Esophagus squamous epithelium (tissue), 5 donors: ENCODE data around the gene LMAN1L. TPM values are rescaled to one million over a fixed set of nuclear protein-coding genes. Genes with fewer than 3 reads are reported as not detected.
A peak's percentile ranks its signal among the peaks of the same experiment; 100 is the strongest.

Experiments
- DNase-seq: peaks from one replicate; lab custom pipeline; 2025; lab: John Stamatoyannopoulos, UW
- H3K27ac ChIP-seq, 4 donors: fragments of 200-600 bp; sonication (generic); one replicate each; pipeline ENCODE4 v1.5.1; 2016 to 2019; ENCODE audit warnings: mild to moderate bottlenecking in 1 of 4
- H3K27me3 ChIP-seq, 4 donors: fragments of 200-600 bp; sonication (generic); 1 replicate in 3 of 4; 2 replicates in 1 of 4; pipeline versions ENCODE4 v1.5.1 to v1.6.0; 2017 to 2021; ENCODE audit warnings: antibody characterized with exemption in 1 of 4
- H3K36me3 ChIP-seq, 3 donors: fragments of 200-600 bp; sonication (generic); one replicate each; pipeline ENCODE4 v1.5.1; 2016 to 2019
- H3K4me1 ChIP-seq, 3 donors: fragments of 200-600 bp; sonication (generic); one replicate each; pipeline ENCODE4 v1.5.1; 2017 to 2019
- H3K4me3 ChIP-seq, 4 donors: fragments of 200-600 bp; sonication (generic); 1 replicate in 3 of 4; 2 replicates in 1 of 4; pipeline ENCODE4 v1.5.1; 2016 to 2019; ENCODE audit warnings: mild to moderate bottlenecking in 2 of 4, moderate library complexity in 1 of 4
- H3K9me3 ChIP-seq, 3 donors: fragments of 200-600 bp; sonication (generic); one replicate each; pipeline ENCODE4 v1.5.1; 2016 to 2019
- POLR2A ChIP-seq, 4 donors: fragments of 450-650 bp; IDR thresholded peaks; one replicate each; pipeline ENCODE4 v1.6.1; 2017; ENCODE audit warnings: antibody characterized with exemption in 4 of 4, mild to moderate bottlenecking in 4 of 4, moderate library complexity in 3 of 4
- WGBS, 2 donors: methylation state at CpG; one replicate each; pipeline ENCODE4 v1.1.5; 2018; 5-methylcytosine and 5-hydroxymethylcytosine counted together
- intact Hi-C: fragments of 100-400 bp; cut with DNase I; formaldehyde crosslinking; loops from one replicate; pipeline ENCODE4 v1.15.0; 2022
- total RNA-seq, 4 donors: library from RNA; depleted of rRNA; stranded (reverse); fragments of >200 nt; gene quantifications; one replicate each; pipeline ENCODE4 v1.1.0, GENCODE V29; 2016
- TF ChIP-seq, protein P1 (sequence below), 6 experiments: fragments of 450-650 bp in 4 of 6; fragments of 200-600 bp in 2 of 6; sonication (generic) in 2 of 6; IDR thresholded peaks; one replicate each; pipeline ENCODE4 v1.5.1; 2016 to 2019; ENCODE audit warnings: antibody characterized with exemption in 6 of 6, mild to moderate bottlenecking in 4 of 6, moderate library complexity in 4 of 6
- donor health status: DM: yes; HTN: yes; CAD: no.

Gene LMAN1L
- total RNA-seq, 4 donors from 2014 or later: 0.18 TPM; not detected in 3

DNA sequence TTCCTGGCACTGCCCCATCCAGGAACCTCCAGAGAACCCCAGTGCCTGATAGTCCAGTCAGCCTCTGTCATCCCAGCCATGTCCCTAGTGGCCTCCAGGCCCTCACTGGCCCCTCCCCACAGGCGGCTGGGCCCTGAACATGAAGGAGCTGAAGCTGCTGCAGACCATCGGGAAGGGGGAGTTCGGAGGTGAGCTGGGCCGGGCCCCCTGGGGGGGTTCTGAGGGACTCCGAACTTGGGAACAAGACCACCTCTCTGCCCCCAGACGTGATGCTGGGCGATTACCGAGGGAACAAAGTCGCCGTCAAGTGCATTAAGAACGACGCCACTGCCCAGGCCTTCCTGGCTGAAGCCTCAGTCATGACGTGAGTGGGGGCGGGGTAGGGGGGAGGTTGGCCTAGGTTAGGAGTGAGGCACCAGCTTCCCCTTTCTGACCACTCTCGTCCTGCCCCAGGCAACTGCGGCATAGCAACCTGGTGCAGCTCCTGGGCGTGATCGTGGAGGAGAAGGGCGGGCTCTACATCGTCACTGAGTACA lies 12.0 kb upstream of the LMAN1L start:
- H3K9me3 ChIP-seq: no peaks in the 10 kb centered on the region
- H3K4me3 ChIP-seq: no peak overlapping the region
- WGBS, 2 donors: 80% methylated on average over 13 of the region's 20 CpGs; no CpG with 5 or more reads in 1 of the 2 donors
- peak overlapping the region; percentile 83 to 92 (median 84) for H3K27ac ChIP-seq
- intact Hi-C loops: loop anchor here (2.0 to 10.0 kb wide), 2 partner anchors 28 to 104 kb away; partner anchors contain the start of gene FAM219B
- peaks cover 27 to 90% (median 33%) of the 10 kb centered on the region in 3 donors for H3K36me3 ChIP-seq
- TF ChIP-seq POLR2A (IDR thresholded peaks at IDR 0.05): no peak
- TF ChIP-seq, protein P1, sequence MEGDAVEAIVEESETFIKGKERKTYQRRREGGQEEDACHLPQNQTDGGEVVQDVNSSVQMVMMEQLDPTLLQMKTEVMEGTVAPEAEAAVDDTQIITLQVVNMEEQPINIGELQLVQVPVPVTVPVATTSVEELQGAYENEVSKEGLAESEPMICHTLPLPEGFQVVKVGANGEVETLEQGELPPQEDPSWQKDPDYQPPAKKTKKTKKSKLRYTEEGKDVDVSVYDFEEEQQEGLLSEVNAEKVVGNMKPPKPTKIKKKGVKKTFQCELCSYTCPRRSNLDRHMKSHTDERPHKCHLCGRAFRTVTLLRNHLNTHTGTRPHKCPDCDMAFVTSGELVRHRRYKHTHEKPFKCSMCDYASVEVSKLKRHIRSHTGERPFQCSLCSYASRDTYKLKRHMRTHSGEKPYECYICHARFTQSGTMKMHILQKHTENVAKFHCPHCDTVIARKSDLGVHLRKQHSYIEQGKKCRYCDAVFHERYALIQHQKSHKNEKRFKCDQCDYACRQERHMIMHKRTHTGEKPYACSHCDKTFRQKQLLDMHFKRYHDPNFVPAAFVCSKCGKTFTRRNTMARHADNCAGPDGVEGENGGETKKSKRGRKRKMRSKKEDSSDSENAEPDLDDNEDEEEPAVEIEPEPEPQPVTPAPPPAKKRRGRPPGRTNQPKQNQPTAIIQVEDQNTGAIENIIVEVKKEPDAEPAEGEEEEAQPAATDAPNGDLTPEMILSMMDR (IDR thresholded peaks at IDR 0.05): no peak
- DNase-seq: no peak
- H3K4me1 ChIP-seq: peaks cover 20 to 51% (median 25%) of the 10 kb centered on the region in 3 donors
- no peaks in the 10 kb centered on the region for H3K27me3 ChIP-seq

DNA sequence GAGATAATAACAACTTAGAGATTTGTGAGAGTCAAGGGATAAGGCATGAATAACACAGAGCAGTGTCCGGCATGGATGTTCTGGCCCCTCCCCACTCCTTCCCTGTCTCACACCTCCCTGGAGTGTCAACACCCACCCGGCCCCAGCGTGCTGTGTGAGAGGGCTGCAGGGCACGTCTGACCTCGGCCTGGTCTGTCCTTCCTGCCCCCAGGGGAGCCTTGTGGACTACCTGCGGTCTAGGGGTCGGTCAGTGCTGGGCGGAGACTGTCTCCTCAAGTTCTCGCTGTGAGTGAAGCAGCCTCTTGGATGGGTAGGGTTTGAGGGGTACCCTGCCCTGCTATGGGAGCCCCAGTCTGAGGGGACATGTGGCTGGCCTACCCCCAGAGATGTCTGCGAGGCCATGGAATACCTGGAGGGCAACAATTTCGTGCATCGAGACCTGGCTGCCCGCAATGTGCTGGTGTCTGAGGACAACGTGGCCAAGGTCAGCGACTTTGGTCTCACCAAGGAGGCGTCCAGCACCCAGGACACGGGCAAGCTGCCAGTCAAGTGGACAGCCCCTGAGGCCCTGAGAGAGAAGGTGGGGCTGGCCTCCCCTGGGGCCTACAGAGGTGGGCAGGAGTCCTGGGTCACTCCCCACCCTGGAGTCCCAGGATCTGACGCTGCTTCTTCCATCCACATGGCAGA lies 11.2 kb upstream of the LMAN1L start:
- no peak for DNase-seq
- 79 to 88% methylated on average over 7 to 10 of the region's 18 CpGs for WGBS, 2 donors
- H3K36me3 ChIP-seq: peaks cover 27 to 87% (median 33%) of the 10 kb centered on the region in 3 donors

DNA sequence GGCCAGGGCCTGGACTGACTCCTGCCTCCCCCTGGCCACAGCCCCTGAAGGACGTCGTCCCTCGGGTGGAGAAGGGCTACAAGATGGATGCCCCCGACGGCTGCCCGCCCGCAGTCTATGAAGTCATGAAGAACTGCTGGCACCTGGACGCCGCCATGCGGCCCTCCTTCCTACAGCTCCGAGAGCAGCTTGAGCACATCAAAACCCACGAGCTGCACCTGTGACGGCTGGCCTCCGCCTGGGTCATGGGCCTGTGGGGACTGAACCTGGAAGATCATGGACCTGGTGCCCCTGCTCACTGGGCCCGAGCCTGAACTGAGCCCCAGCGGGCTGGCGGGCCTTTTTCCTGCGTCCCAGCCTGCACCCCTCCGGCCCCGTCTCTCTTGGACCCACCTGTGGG lies 10.3 kb upstream of the LMAN1L start:
- no peak for DNase-seq
- no peaks in the 10 kb centered on the region for H3K27me3 ChIP-seq
- intact Hi-C loops: loop anchor here (10.0 kb wide), 1 partner anchor 103 kb away; the partner anchor contains the start of gene FAM219B
- no peak overlapping the region for H3K27ac ChIP-seq
- TF ChIP-seq, protein P1 (IDR thresholded peaks at IDR 0.05): no peak
- TF ChIP-seq POLR2A (IDR thresholded peaks at IDR 0.05): no peak
- H3K4me3 ChIP-seq: no peak overlapping the region
- peaks cover 27 to 81% (median 33%) of the 10 kb centered on the region in 3 donors for H3K36me3 ChIP-seq
- no peaks in the 10 kb centered on the region for H3K9me3 ChIP-seq
- 83% methylated on average over 4 of the region's 20 CpGs; no CpG with 5 or more reads in 1 of the 2 donors for WGBS, 2 donors
- peaks cover 20 to 38% (median 25%) of the 10 kb centered on the region in 3 donors for H3K4me1 ChIP-seq

More for the DNA sequence above, 11.2 kb upstream of the LMAN1L start:
- H3K27me3 ChIP-seq: no peaks in the 10 kb centered on the region
- peaks cover 20 to 43% (median 25%) of the 10 kb centered on the region in 3 donors for H3K4me1 ChIP-seq
- no peak overlapping the region for H3K4me3 ChIP-seq
- intact Hi-C loops: loop anchor here (2.0 to 10.0 kb wide), 2 partner anchors 29 to 103 kb away; partner anchors contain the start of gene FAM219B
- H3K27ac ChIP-seq: no peak overlapping the region
- H3K9me3 ChIP-seq: no peaks in the 10 kb centered on the region
- TF ChIP-seq, protein P1 (IDR thresholded peaks at IDR 0.05): no peak
- no peak for TF ChIP-seq POLR2A (IDR thresholded peaks at IDR 0.05)

DNA sequence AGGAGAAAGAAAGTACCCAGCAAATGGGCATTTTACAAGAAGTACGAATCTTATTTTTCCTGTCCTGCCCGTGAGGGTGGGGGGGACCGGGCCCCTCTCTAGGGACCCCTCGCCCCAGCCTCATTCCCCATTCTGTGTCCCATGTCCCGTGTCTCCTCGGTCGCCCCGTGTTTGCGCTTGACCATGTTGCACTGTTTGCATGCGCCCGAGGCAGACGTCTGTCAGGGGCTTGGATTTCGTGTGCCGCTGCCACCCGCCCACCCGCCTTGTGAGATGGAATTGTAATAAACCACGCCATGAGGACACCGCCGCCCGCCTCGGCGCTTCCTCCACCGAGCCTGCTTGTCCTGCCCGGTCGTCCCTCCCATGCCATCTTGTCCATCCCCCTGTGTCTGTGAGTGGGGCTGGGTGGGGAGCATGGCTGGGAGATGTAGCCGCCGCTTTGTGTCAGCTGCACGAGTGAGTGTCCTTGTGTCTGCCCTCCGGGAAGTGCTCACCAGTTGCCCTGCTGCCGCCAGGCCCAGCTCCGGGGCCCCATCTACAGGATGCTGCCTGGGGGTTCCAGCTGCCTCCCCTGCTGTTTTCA lies 9.7 kb upstream of the LMAN1L start:
- Histone ChIP-seq H3K9me3 (no peaks in the 10 kb centered on the region), H3K36me3 (peaks cover 27 to 76% (median 33%) of the 10 kb centered on the region in 3 donors), H3K4me1 (peaks cover 20 to 38% (median 28%) of the 10 kb centered on the region in 3 donors), H3K4me3 (no peak overlapping the region), H3K27ac (no peak overlapping the region), H3K27me3 (no peaks in the 10 kb centered on the region)
- DNase-seq: no peak
- intact Hi-C loops: loop anchor here (10.0 kb wide), 1 partner anchor 102 kb away; the partner anchor contains the start of gene FAM219B
- TF ChIP-seq, protein P1 (IDR thresholded peaks at IDR 0.05): no peak
- TF ChIP-seq POLR2A (IDR thresholded peaks at IDR 0.05): no peak
- WGBS, 2 donors: 87 to 94% methylated on average over 8 to 25 of the region's 31 CpGs
